Ishikawa (cell line): Measurements from ENCODE around the gene ZNF726.

Experiments
- CEBPB ChIP-seq: IDR thresholded peaks from 2 replicates; pipeline ENCODE4 v1.6.1; 2012
- CREB1 ChIP-seq: IDR thresholded peaks from 2 replicates; pipeline ENCODE4 v1.6.1; 2012; ENCODE audit warnings: low read depth
- EGR1 ChIP-seq: IDR thresholded peaks from 2 replicates; pipeline ENCODE4 v1.6.1; 2012
- EP300 ChIP-seq: IDR thresholded peaks from 2 replicates; pipeline ENCODE4 v1.6.1; 2012; ENCODE audit warnings: borderline replicate concordance
- FOXM1 ChIP-seq: IDR thresholded peaks from 2 replicates; pipeline ENCODE4 v1.6.1; 2012; ENCODE audit warnings: low read depth, borderline replicate concordance
- NFIC ChIP-seq: IDR thresholded peaks from 2 replicates; pipeline ENCODE4 v1.6.1; 2012
- RAD21 ChIP-seq: IDR thresholded peaks from 2 replicates; pipeline ENCODE4 v1.6.1; 2012; ENCODE audit warnings: low read depth
- TAF1 ChIP-seq: IDR thresholded peaks from 2 replicates; pipeline ENCODE4 v1.6.1; 2012; ENCODE audit warnings: low read depth, mild to moderate bottlenecking
- TCF12 ChIP-seq: IDR thresholded peaks from 2 replicates; pipeline ENCODE4 v1.6.1; 2012; ENCODE audit warnings: low read depth
- TEAD4 ChIP-seq: IDR thresholded peaks from 2 replicates; pipeline ENCODE4 v1.6.1; 2012
- YY1 ChIP-seq: IDR thresholded peaks from 2 replicates; pipeline ENCODE4 v1.6.1; 2012; ENCODE audit warnings: low read depth
- ZBTB7A ChIP-seq: IDR thresholded peaks from 2 replicates; pipeline ENCODE4 v1.6.1; 2012; ENCODE audit warnings: low read depth
- TF ChIP-seq, protein P1 (sequence below): IDR thresholded peaks from 2 replicates; pipeline ENCODE4 v1.6.1; 2012
- TF ChIP-seq, protein P2 (sequence below): IDR thresholded peaks from 2 replicates; pipeline ENCODE4 v1.6.1; 2012
- TF ChIP-seq, protein P3 (sequence below): IDR thresholded peaks from 2 replicates; pipeline ENCODE4 v1.6.1; 2012; ENCODE audit warnings: low read depth, mild to moderate bottlenecking

ZNF726 gene

DNA sequence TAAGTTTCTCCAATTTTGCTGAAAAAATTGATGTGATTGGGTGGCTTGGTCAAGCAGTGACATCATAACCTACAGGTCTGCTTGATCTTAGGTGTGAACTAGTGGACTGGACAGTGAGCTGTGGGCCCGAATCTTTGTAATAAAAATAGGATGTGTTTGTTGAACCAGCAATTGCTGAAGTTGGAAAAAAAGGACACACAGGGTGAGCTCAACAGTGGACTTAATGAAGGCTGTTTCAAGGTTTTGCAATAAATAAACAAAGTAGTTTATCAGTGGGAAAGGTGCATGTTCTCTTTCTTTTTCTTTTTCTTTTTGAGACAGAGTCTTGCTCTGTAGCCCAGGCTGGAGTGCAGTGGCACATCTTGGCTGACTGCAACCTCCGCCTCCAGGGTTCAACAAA, 30.3 kb upstream of the ZNF726 start:
- TF ChIP-seq, protein P1, sequence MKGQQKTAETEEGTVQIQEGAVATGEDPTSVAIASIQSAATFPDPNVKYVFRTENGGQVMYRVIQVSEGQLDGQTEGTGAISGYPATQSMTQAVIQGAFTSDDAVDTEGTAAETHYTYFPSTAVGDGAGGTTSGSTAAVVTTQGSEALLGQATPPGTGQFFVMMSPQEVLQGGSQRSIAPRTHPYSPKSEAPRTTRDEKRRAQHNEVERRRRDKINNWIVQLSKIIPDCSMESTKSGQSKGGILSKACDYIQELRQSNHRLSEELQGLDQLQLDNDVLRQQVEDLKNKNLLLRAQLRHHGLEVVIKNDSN = no peak
- TF ChIP-seq, protein P2, sequence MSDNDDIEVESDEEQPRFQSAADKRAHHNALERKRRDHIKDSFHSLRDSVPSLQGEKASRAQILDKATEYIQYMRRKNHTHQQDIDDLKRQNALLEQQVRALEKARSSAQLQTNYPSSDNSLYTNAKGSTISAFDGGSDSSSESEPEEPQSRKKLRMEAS = no peak
- TF ChIP-seq CREB1 = no peak

DNA sequence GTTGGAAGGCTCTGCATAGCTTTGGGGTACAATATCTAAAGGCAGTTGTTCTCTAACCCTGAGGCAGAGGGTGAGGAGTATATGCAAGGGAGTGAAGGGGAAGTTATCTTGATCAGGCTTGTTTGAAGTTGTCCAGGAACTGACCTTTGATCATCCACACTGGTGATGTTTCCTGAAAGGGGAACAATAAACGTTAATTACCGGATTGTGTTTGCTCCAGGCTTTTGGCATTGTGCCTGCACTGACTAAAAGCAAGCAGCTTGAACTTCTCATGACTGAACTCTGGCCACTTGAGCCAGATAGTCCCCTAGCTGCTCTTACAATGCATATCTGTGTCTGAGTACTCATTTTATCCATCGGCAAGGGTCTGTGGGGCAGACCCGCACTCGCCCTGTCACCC, 27.0 kb upstream of the ZNF726 start:
- TF ChIP-seq EGR1 (no peak), YY1 (no peak), RAD21 (no peak), CEBPB (no peak), ZBTB7A (no peak), TCF12 (no peak), FOXM1 (no peak), TAF1 (no peak), NFIC (no peak), CREB1 (no peak), TEAD4 (no peak), EP300 (no peak)
- TF ChIP-seq, protein P2 = no peak
- TF ChIP-seq, protein P1 = no peak
- TF ChIP-seq, protein P3, sequence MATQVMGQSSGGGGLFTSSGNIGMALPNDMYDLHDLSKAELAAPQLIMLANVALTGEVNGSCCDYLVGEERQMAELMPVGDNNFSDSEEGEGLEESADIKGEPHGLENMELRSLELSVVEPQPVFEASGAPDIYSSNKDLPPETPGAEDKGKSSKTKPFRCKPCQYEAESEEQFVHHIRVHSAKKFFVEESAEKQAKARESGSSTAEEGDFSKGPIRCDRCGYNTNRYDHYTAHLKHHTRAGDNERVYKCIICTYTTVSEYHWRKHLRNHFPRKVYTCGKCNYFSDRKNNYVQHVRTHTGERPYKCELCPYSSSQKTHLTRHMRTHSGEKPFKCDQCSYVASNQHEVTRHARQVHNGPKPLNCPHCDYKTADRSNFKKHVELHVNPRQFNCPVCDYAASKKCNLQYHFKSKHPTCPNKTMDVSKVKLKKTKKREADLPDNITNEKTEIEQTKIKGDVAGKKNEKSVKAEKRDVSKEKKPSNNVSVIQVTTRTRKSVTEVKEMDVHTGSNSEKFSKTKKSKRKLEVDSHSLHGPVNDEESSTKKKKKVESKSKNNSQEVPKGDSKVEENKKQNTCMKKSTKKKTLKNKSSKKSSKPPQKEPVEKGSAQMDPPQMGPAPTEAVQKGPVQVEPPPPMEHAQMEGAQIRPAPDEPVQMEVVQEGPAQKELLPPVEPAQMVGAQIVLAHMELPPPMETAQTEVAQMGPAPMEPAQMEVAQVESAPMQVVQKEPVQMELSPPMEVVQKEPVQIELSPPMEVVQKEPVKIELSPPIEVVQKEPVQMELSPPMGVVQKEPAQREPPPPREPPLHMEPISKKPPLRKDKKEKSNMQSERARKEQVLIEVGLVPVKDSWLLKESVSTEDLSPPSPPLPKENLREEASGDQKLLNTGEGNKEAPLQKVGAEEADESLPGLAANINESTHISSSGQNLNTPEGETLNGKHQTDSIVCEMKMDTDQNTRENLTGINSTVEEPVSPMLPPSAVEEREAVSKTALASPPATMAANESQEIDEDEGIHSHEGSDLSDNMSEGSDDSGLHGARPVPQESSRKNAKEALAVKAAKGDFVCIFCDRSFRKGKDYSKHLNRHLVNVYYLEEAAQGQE = no peak

DNA sequence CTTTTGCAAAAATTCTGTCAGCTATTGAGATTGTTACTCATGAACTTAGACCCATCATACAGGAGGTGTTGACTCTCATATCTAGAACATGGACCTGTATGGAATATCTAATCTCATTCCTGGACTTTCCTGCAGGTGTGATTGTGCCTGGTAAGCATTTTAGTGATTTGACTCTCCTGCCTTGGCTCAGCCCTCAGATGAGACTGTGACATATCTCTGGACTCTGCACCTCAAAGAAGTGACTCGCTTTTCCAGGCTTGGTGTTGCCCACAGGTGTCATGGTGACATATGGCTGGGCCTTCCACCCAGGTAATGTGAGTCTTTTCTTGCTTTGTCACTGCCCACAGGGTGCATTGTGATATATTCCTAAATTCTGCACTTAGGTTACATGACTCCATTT, 17.8 kb upstream of the ZNF726 start:
- TF ChIP-seq EP300 (no peak), TAF1 (no peak), EGR1 (no peak), CREB1 (no peak), FOXM1 (no peak), NFIC (no peak), YY1 (no peak), CEBPB (no peak), RAD21 (no peak), ZBTB7A (no peak), TCF12 (no peak), TEAD4 (no peak)
- TF ChIP-seq, protein P1 = no peak
- TF ChIP-seq, protein P2 = no peak
- TF ChIP-seq, protein P3 = no peak

DNA sequence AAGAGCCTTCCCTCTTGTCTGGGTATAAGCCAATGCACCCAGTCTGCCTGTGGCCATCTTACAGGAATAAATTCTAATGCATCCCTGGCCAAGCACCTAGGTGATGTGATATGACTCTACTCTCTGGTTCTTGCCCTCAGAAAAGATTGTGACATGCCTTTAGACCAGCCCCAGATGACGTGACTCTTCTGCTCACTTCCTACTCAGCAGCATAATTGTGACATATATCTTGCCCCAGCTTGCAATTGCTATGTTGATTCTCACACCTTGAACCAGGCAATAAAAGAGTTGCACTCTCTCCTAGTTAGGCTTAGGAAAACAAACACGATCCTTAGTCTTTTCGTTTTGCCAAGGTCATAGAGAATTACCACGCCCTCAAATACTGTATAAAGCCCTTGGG, 13.3 kb upstream of the ZNF726 start:
- TF ChIP-seq EP300 (no peak), RAD21 (no peak), CEBPB (no peak), EGR1 (no peak), TAF1 (no peak), FOXM1 (no peak), NFIC (no peak), TEAD4 (no peak), YY1 (no peak), ZBTB7A (no peak), TCF12 (no peak), CREB1 (no peak)
- TF ChIP-seq, protein P1 = no peak
- TF ChIP-seq, protein P2 = no peak
- TF ChIP-seq, protein P3 = no peak
